TTC549 (cell line): ENCODE data around the gene MALT1.
"Not testable (repeated sequence)": the region's sequence is repeated elsewhere in the genome, so short reads cannot be mapped to it uniquely, and the experiment has no call there.

ENCODE experiments used
- FAIRE-seq: peaks from 2 replicates; lab custom pipeline; 2012; peaks lifted over from hg19 to GRCh38; lab: Jason Lieb, UNC

MALT1 gene

GRCh38 chr18:58776541-58776940, 105.3 kb downstream of the MALT1 start:
- FAIRE-seq, result not testable (repeated sequence)

- FAIRE-seq, result no peak
Measured at GRCh38 chr18:58777471-58777870, 106.2 kb downstream of the MALT1 start.

DNA sequence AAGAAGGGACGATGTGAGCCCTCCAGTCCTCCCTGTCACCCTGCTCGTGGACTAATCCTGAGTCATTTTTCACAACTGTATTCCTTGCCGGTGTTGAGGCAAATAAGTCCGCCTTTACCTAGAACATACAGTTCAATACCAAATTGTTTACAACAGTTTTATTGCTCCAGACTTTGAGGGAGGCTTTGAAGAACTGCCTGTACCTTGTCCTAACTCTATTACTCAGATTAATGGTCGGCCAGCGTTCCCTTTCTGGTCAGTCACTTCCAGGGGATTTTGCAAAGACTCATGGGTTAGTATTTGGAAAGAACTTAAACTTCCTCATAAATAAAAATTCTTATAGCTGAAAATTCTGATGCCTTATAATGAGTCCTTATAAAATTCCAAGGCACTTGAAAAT, 108.3 kb downstream of the MALT1 start:
- FAIRE-seq, result no peak

- no peak for FAIRE-seq
Measured at GRCh38 chr18:58780045-58780444, 108.8 kb downstream of the MALT1 start.

GRCh38 chr18:58781627-58782194, 110.4 kb downstream of the MALT1 start:
- FAIRE-seq, result peak; percentile 60

DNA sequence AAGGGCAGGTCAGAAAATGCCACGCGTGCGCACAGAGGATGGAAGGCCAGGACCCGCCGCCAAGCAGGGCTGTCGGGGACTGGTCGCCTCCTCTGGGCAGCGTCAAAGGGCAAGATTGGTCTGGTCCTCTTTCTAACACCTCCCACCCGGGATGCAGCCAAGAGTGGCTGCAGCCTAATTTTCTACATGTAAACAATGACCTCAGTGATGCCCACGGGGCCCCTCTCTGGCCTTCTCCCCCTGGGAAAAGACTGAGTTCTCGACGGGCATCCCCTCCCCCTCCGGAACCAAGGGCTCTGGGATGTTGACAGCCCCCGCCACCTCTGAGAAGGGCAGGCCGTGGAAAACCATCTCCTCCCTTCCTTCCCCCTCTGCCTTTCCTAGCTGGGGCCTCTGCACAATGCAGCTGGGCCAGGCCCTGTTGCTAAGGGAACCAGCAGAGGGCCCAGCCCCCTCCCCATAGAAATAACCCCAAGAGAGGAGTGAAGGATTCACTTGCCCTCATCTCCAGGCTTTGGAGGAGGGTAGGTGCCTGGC, 113.4 kb downstream of the MALT1 start:
- no peak for FAIRE-seq

- no peak for FAIRE-seq
Measured at GRCh38 chr18:58785171-58785805, 114.0 kb downstream of the MALT1 start.

DNA sequence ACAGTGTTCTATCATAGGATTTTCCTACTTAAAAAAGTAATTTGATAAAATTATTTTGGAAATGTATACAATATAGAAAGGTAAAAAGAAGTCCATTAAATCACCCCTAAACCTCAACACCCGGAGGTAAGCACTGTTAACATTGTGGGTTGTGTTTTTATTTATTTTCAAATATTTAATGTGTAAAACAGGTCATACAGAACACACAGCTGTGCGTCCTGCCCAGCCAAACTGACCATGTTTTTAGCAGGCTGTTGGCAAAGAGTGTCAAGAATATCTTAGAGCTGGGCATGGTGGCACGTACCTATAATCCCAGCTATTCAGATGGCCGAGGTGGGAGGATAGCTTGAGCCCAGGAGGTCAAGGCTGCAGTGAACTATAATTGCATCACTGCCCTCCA, 114.6 kb downstream of the MALT1 start:
- FAIRE-seq, result no peak

DNA sequence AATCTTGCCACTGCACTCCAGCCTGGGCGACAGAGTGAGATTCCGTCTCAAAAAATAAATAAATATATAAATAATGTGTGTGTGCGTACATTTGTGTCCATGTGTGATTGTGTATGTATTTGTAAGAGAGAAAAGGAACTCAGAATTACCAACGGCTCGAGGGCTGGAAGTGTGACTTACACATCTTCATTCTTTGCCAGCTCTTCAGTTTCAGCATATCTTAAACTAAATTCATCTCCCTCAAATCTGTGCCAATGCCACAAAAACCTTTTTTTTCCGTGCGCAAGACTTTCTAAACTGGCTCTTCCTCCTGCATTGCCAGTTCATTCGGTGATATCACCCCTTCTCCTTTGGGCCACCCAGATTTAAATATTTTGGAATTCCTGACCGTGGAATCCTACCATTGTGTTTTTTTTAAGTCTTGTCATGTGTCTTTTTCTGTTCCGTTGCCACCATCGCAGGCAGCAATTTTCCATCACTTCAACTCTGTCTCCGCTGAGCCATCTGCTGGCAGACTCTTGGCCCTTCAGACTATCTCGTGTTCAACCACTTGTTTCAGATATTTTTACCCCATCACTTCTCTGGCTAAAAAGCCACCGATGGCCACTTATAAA, 116.4 kb downstream of the MALT1 start:
- no peak for FAIRE-seq

- FAIRE-seq, result no peak
Measured at GRCh38 chr18:58788470-58788869, 117.2 kb downstream of the MALT1 start.

GRCh38 chr18:58788971-58789875, 118.0 kb downstream of the MALT1 start:
- no peak for FAIRE-seq

DNA sequence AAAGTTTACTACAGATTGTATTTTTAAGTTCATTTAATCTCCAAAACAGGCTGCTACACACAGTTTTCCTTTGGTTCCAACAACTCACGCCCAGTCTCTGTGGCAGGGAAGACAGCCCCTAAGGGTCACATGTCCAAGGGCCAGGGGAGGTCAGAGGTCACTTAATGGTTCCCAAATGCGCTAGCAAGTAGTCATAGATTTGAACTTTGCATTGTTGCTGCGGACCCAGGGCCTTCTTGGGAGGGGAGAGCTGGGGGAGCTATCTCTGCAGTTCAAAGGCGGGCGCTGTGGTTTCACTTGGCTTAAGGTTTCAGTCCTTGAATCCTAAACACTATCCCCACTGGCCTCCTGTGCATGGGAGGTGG, 118.6 kb downstream of the MALT1 start:
- no peak for FAIRE-seq

DNA sequence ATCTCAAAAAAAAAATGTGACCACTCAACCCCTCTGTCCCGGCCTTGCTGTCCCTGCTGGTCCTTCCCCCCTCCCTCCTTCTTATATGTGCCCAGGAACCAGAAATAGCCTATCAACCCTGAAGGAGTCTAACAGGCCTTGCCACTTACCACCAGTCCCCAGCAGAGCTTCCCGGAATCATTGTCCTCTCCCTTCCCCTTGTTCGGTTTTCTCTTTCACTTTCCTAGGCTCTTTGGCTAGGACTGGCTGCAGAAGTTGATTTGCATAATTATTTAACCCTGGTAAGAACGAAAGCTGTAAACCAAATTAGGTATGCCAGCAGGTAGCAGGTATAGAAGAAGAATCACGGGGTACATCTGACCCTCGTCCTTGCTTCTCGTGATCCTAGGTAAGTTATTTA, 120.8 kb downstream of the MALT1 start:
- no peak for FAIRE-seq

DNA sequence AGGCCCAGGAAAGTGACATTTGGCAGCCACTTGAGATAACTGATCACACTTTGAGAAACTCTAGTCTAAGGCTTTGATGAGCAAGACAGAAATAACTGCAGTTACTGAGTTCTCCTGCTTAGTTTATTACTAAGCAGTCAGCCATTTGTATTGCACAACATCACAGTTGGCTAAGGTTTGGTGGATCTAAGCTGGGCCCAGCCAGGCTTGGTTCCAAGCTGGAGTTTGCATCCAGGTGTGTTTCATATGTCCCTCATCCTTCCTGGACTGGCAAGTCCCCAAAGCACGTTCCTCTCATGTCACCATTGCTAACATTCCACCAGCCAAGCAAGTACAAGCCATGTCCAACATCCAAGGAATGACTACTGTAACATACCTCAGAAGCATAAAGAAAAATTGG, 122.1 kb downstream of the MALT1 start:
- no peak for FAIRE-seq

DNA sequence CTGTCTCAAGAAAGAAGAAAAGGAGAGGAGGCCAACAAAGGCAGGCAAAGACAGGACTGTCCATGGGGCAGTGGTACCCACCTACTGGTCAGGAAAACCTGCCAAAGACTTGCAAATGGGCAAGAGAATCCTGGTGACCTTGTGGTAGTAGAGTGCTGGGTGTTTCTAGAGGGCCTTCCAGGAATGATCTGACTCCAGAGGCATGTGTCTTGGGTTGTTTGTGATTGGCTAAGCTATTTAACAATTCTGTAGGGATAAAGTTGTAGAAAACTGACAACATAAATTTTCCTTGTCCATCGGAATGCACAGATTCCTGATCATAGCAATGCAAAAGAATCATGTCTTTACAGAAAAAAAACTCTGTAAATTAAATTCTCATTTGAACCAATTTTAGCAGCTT, 125.0 kb downstream of the MALT1 start:
- FAIRE-seq, result no peak

DNA sequence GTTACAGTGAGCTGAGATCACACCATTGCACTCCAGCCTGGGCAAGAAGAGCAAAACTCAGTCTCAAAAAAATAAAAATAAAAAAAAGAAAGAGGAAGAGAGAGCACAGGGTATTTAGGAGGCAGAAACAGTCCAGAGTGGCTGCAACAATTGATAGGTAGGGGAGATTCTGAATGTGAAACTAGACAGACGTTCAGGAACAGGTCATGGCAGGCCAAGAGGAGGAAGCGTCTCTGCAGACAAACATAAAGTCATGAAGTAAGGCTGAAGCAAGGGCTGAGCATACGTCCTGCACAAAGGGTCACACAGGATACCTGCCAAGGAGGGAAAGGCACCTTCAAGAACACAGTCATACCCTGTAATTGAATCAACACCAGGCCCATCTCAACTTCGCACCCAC, 129.3 kb downstream of the MALT1 start:
- no peak for FAIRE-seq

DNA sequence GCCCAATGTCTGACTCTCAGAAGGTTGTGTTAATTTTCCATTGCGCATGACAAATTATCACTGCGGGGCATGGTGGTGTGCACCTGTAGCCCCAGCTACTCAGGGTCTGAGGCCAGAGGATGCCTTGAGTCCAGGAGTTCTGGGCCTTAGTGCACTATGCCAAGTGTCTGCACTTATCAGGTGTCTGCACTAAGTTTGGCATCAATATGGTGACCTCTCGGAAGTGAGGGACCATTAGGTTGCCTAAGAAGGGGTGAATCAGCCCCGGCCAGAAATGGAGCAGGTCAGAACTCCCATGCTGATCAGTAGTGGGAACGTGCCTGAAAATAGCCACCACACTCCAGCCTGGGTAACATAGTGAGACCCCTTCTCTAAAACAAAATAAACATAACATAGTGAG, 131.7 kb downstream of the MALT1 start:
- FAIRE-seq, result no peak

DNA sequence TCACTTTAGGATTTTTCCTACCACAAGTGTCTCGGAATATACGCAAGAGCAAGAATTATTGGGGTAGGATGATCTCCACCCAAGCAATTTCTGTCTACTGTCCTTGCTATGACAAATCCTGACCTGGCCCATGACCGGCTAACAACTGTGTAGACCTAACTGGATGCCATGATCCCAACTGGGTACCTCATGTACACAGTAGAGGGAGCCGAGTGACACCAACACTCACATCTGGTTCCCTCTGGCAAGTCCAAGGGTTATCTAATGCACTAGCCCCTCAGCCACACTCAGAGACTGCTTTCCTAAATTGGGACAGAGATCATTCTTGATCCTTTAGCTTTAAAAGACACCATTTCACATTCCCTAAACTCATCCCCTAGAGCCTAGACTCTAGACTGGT, 132.7 kb downstream of the MALT1 start:
- FAIRE-seq, result no peak
